ENCODE data around the gene FBXO11. TPM values are rescaled to one million over a fixed set of nuclear protein-coding genes. Genes with fewer than 3 reads are reported as not detected.

Gene FBXO11
- total RNA-seq, 1 donor from 2014 or later: 58.7 TPM

DNA sequence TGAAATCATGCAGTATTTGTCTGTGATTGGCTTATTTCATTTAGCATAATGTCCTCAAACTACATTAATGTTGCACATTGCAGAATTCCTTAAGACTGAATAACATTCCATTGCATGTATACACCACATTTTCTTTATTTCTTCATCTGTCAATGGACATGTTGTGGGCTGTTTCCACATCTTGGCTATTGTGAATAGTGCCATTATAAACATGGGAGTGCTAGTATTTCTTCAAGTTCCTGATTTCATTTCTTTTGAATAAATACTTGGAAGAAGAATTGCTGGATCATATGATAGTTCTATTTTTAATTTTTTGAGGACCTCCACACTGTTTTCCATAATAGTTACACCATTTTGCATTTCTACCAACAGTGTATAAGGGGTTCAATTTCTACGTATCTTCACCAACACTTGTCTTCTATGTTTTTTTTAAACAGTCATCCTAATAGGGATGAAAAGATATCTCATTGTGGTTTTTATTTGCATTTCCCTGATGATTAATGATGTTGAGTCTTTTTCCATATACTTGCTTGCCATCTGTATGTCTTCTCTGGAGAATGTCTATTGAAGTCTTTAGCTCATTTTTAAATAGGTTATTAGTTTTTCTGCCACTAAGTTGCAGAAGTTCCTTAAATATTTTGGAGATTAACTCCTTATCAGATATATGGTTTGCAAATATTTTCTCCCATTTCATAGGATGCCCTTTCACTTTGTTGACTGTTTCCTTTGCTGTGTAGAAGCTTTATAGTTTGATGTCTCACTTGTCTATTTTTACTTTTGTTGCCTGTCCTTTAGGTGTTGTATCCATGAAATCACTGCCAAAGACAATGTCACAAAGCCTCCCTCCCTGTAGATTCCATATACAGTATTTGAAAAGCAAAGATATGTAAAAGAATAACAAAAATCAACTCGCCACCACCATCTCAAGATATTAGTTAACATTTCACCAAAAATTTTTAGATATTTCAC is 14.6 kb downstream of the FBXO11 start:
- Mint-ChIP-seq H3K27ac (ENCODE audit: unreplicated experiment) (peak overlapping the region; percentile 19), H3K4me3 (ENCODE audit: unreplicated experiment) (no peak overlapping the region), H3K36me3 (ENCODE audit: low read depth) (no peaks in the 10 kb centered on the region), H3K4me1 (ENCODE audit: low read depth) (peaks cover 62% of the 10 kb centered on the region), H3K9me3 (ENCODE audit: low read depth) (peaks cover 5% of the 10 kb centered on the region), H3K27me3 (ENCODE audit: low read depth) (no peaks in the 10 kb centered on the region)
- no peak for TF ChIP-seq CTCF (IDR thresholded peaks at IDR 0.05)
- no peak for DNase-seq (ENCODE audit: low spot score)

- H3K9me3 Mint-ChIP-seq (ENCODE audit: low read depth): peaks cover 5% of the 10 kb centered on the region
- DNase-seq (ENCODE audit: low spot score): no peak
- H3K4me3 Mint-ChIP-seq (ENCODE audit: unreplicated experiment): no peak overlapping the region
- no peaks in the 10 kb centered on the region for H3K27me3 Mint-ChIP-seq (ENCODE audit: low read depth)
- no peaks in the 10 kb centered on the region for H3K36me3 Mint-ChIP-seq (ENCODE audit: low read depth)
- H3K27ac Mint-ChIP-seq (ENCODE audit: unreplicated experiment): no peak overlapping the region
- H3K4me1 Mint-ChIP-seq (ENCODE audit: low read depth): peaks cover 54% of the 10 kb centered on the region
- TF ChIP-seq CTCF (IDR thresholded peaks at IDR 0.05): no peak
Measured at GRCh38 chr2:47890711-47891368, 15.5 kb downstream of the FBXO11 start.

- Mint-ChIP-seq H3K9me3 (ENCODE audit: low read depth) (peaks cover 5% of the 10 kb centered on the region), H3K27ac (ENCODE audit: unreplicated experiment) (peak overlapping the region; percentile 43), H3K4me1 (ENCODE audit: low read depth) (peaks cover 49% of the 10 kb centered on the region), H3K36me3 (ENCODE audit: low read depth) (no peaks in the 10 kb centered on the region), H3K4me3 (ENCODE audit: unreplicated experiment) (no peak overlapping the region), H3K27me3 (ENCODE audit: low read depth) (no peaks in the 10 kb centered on the region)
- no peak for DNase-seq (ENCODE audit: low spot score)
- no peak for TF ChIP-seq CTCF (IDR thresholded peaks at IDR 0.05)
Measured at GRCh38 chr2:47888581-47889280, 17.6 kb downstream of the FBXO11 start.

DNA sequence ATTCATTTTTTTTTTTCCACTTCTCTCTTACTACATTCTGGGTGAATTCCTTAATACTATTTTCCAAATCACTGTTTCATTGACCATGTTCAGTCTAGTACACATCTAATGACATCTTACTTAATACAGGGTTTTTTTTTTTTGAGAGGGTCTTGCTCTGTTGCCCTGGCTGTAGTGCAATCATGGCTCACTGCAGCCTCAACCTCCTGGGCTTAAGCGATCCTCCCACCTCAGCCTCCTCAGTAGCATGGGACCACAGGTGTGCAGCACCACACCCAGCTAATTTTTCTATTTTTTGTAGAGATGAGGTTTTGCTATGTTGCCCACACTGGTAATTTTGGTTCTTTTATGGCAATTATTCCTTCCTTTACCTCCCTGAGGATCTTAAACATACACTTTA is 29.4 kb downstream of the FBXO11 start:
- Mint-ChIP-seq H3K4me3 (ENCODE audit: unreplicated experiment) (no peak overlapping the region), H3K27me3 (ENCODE audit: low read depth) (no peaks in the 10 kb centered on the region), H3K9me3 (ENCODE audit: low read depth) (peaks cover 1% of the 10 kb centered on the region), H3K4me1 (ENCODE audit: low read depth) (peaks cover 30% of the 10 kb centered on the region), H3K27ac (ENCODE audit: unreplicated experiment) (no peak overlapping the region), H3K36me3 (ENCODE audit: low read depth) (no peaks in the 10 kb centered on the region)
- no peak for DNase-seq (ENCODE audit: low spot score)
- TF ChIP-seq CTCF (IDR thresholded peaks at IDR 0.05): no peak

GRCh38 chr2:47872941-47873340 is 33.4 kb downstream of the FBXO11 start:
- H3K27ac Mint-ChIP-seq (ENCODE audit: unreplicated experiment): no peak overlapping the region
- no peaks in the 10 kb centered on the region for H3K36me3 Mint-ChIP-seq (ENCODE audit: low read depth)
- H3K4me1 Mint-ChIP-seq (ENCODE audit: low read depth): peaks cover 43% of the 10 kb centered on the region
- no peak for TF ChIP-seq CTCF (IDR thresholded peaks at IDR 0.05)
- H3K9me3 Mint-ChIP-seq (ENCODE audit: low read depth): no peaks in the 10 kb centered on the region
- no peak overlapping the region for H3K4me3 Mint-ChIP-seq (ENCODE audit: unreplicated experiment)
- no peaks in the 10 kb centered on the region for H3K27me3 Mint-ChIP-seq (ENCODE audit: low read depth)
- DNase-seq (ENCODE audit: low spot score): no peak

All from chondrocyte (in vitro differentiated cells).